ENCODE data around the gene COX15. TPM values are rescaled to one million over a fixed set of nuclear protein-coding genes. Genes with fewer than 3 reads are reported as not detected.

The COX15 gene
- total and polyA plus RNA-seq, 7 donors = 17.4 to 35.0 (median 23.3) TPM

- TF ChIP-seq CTCF (IDR thresholded peaks at IDR 0.05) (no peak), POLR2A (IDR thresholded peaks at IDR 0.05) (no peak), EP300 (IDR thresholded peaks at IDR 0.05) (no peak), POLR2AphosphoS5 (IDR thresholded peaks at IDR 0.05) (no peak)
- no peaks in the 10 kb centered on the region for H3K9me3 ChIP-seq
- intact Hi-C loops (cut with DNase I) = no loop called here
- WGBS, 2 donors = 97 to 98% methylated on average over 1 of the region's 1 CpG
- peaks cover 0 to 31% (median 5%) of the 10 kb centered on the region in 4 donors for H3K36me3 ChIP-seq
- H3K27ac ChIP-seq = no peak overlapping the region
- no peak for DNase-seq
- no peaks in the 10 kb centered on the region for H3K27me3 ChIP-seq
- no peak overlapping the region for H3K4me3 ChIP-seq
- H3K4me1 ChIP-seq = no peaks in the 10 kb centered on the region
Measured at GRCh38 chr10:99689461-99689860, 42.5 kb downstream of the COX15 start.

- Histone ChIP-seq H3K27ac (no peak overlapping the region), H3K4me1 (no peaks in the 10 kb centered on the region), H3K36me3 (peaks cover 0 to 21% (median 0%) of the 10 kb centered on the region in 4 donors), H3K27me3 (no peaks in the 10 kb centered on the region), H3K9me3 (no peaks in the 10 kb centered on the region), H3K4me3 (no peak overlapping the region)
- DNase-seq = no peak
- 27 to 32% methylated on average over 2 of the region's 2 CpGs for WGBS, 2 donors
- TF ChIP-seq EP300 (IDR thresholded peaks at IDR 0.05) (no peak), POLR2AphosphoS5 (IDR thresholded peaks at IDR 0.05) (no peak), POLR2A (IDR thresholded peaks at IDR 0.05) (no peak), CTCF (IDR thresholded peaks at IDR 0.05) (no peak)
- intact Hi-C loops (cut with DNase I) = no loop called here
Measured at GRCh38 chr10:99685597-99685967, 46.3 kb downstream of the COX15 start.

GRCh38 chr10:99682752-99683151 is 49.2 kb downstream of the COX15 start:
- WGBS, 2 donors = 23 to 61% methylated on average over 1 of the region's 1 CpG
- Histone ChIP-seq H3K4me1 (no peaks in the 10 kb centered on the region), H3K4me3 (no peak overlapping the region), H3K27me3 (no peaks in the 10 kb centered on the region), H3K36me3 (peaks cover 0 to 30% (median 0%) of the 10 kb centered on the region in 4 donors), H3K27ac (no peak overlapping the region), H3K9me3 (no peaks in the 10 kb centered on the region)
- no peak for DNase-seq
- intact Hi-C loops (cut with DNase I) = no loop called here
- TF ChIP-seq POLR2A (IDR thresholded peaks at IDR 0.05) (no peak), CTCF (IDR thresholded peaks at IDR 0.05) (no peak), EP300 (IDR thresholded peaks at IDR 0.05) (no peak), POLR2AphosphoS5 (IDR thresholded peaks at IDR 0.05) (no peak)

Other genes with a start within 250 kb of the COX15 start
- 10 to 100 TPM; 32.4 to 49.9 (median 34.1) TPM for gene NKX2-3, start 199.2 kb downstream of the COX15 start, total RNA-seq
- gene NKX2-3, start 199.2 kb downstream of the COX15 start, polyA plus RNA-seq = 1 to 10 TPM; 5.8 to 8.9 (median 7.2) TPM
- gene SLC25A28, start 111.7 kb downstream of the COX15 start, total RNA-seq = 10 to 100 TPM; 25.7 to 65.1 (median 39.7) TPM
- gene SLC25A28, start 111.7 kb downstream of the COX15 start, polyA plus RNA-seq = 10 to 100 TPM; 18.0 to 49.2 (median 23.4) TPM
- 1 to 10 TPM; 2.9 to 5.5 (median 3.9) TPM for gene ENTPD7, start 72.6 kb downstream of the COX15 start, total RNA-seq
- gene ENTPD7, start 72.6 kb downstream of the COX15 start, polyA plus RNA-seq = 1 to 10 TPM; 1.2 to 6.6 (median 3.5) TPM
- 10 to 100 TPM; 29.4 to 30.7 (median 30.0) TPM for gene CUTC, start 107 bp upstream of the COX15 start, total RNA-seq
- 10 to 100 TPM; 16.4 to 21.4 (median 21.0) TPM for gene CUTC, start 107 bp upstream of the COX15 start, polyA plus RNA-seq
- gene ABCC2, start 50.5 kb upstream of the COX15 start, total RNA-seq = 1 to 10 TPM in 3 of 4 donors, under 1 TPM in 1; 0.41 to 3.9 (median 1.3) TPM
- gene ABCC2, start 50.5 kb upstream of the COX15 start, polyA plus RNA-seq = 1 to 10 TPM in 1 of 3 donors, under 1 TPM in 1, not detected in 1; 0.86 to 1.8 TPM